Tibial nerve (tissue), 4 donors: ENCODE results near the gene FANCE.

Source experiments
- CTCF ChIP-seq, 5 experiments: fragments of 200-600 bp in 3 of 5; fragments of 450-650 bp in 2 of 5; sonication (generic) in 3 of 5; IDR thresholded peaks; one replicate each; pipeline ENCODE4 v1.5.1; 2016 to 2019; ENCODE audit warnings: antibody characterized with exemption in 5 of 5, mild to moderate bottlenecking in 3 of 5, moderate library complexity in 2 of 5
- EP300 ChIP-seq, 2 donors: sonication (generic); formaldehyde crosslinking; IDR thresholded peaks; one replicate each; pipeline ENCODE4 v1.6.1; 2017; ENCODE audit warnings: antibody characterized with exemption in 2 of 2, mild to moderate bottlenecking in 1 of 2
- POLR2A ChIP-seq, 2 donors: fragments of 450-650 bp; IDR thresholded peaks; one replicate each; pipeline ENCODE4 v1.6.1; 2017; ENCODE audit warnings: antibody characterized with exemption in 2 of 2, mild to moderate bottlenecking in 2 of 2, moderate library complexity in 2 of 2

GRCh38 chr6:35501784-35502183 lies 49.6 kb downstream of the FANCE start:
- TF ChIP-seq CTCF (IDR thresholded peaks at IDR 0.05) (no peak), POLR2A (IDR thresholded peaks at IDR 0.05) (no peak), EP300 (IDR thresholded peaks at IDR 0.05) (no peak)
